22Rv1 (cell line): ENCODE measurements around the gene ZSCAN29.

Source experiments
- ZFX ChIP-seq: fragments of 450-650 bp; IDR thresholded peaks from 2 replicates; pipeline ENCODE4 v1.6.1; 2017; ENCODE audit warnings: antibody characterized with exemption, borderline replicate concordance
- TF ChIP-seq, protein P1 (sequence below): fragments of 450-650 bp; IDR thresholded peaks from 2 replicates; pipeline ENCODE4 v1.5.1; 2017; ENCODE audit warnings: mild to moderate bottlenecking

DNA sequence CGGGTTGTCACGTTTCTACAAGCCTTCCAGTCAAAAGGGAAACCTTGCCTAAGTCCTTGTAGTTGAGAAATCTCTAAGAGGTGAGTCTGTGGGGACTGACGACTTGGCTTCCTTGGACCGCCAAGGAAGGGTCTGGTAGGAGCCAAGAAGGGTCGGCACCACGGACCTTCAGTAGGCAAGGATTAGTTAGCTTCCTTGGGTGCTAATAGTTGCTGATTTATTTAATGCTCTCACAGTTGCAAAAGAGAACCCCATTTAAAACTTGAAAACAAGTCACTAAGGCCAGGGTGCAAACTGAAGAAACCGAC, 40.1 kb downstream of the ZSCAN29 start:
- TF ChIP-seq, protein P1, sequence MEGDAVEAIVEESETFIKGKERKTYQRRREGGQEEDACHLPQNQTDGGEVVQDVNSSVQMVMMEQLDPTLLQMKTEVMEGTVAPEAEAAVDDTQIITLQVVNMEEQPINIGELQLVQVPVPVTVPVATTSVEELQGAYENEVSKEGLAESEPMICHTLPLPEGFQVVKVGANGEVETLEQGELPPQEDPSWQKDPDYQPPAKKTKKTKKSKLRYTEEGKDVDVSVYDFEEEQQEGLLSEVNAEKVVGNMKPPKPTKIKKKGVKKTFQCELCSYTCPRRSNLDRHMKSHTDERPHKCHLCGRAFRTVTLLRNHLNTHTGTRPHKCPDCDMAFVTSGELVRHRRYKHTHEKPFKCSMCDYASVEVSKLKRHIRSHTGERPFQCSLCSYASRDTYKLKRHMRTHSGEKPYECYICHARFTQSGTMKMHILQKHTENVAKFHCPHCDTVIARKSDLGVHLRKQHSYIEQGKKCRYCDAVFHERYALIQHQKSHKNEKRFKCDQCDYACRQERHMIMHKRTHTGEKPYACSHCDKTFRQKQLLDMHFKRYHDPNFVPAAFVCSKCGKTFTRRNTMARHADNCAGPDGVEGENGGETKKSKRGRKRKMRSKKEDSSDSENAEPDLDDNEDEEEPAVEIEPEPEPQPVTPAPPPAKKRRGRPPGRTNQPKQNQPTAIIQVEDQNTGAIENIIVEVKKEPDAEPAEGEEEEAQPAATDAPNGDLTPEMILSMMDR, result no peak
- no peak for TF ChIP-seq ZFX
